Tibial nerve (tissue), 4 donors: ENCODE results near the gene APCDD1. TPM values are rescaled to one million over a fixed set of nuclear protein-coding genes. Genes with fewer than 3 reads are reported as not detected.

Experiments
- DNase-seq, 2 donors: peaks; one replicate each; pipeline ENCODE4 v3.0.0-alpha.2; 2019; ENCODE audit warnings: low spot score in 2 of 2
- H3K27ac ChIP-seq, 4 donors: fragments of 200-600 bp; sonication (generic) in 3 of 4; one replicate each; pipeline ENCODE4 v1.5.1; 2017 to 2019; ENCODE audit warnings: mild to moderate bottlenecking in 1 of 4
- H3K27me3 ChIP-seq, 2 donors: fragments of 200-600 bp; sonication (generic) in 1 of 2; one replicate each; pipeline versions ENCODE4 v1.5.1 to v1.6.0; 2017 to 2019
- H3K36me3 ChIP-seq, 3 donors: fragments of 200-600 bp; sonication (generic); one replicate each; pipeline ENCODE4 v1.5.1; 2018 to 2019
- H3K4me1 ChIP-seq, 4 donors: fragments of 200-600 bp; sonication (generic) in 3 of 4; one replicate each; pipeline ENCODE4 v1.5.1; 2017 to 2019
- H3K4me3 ChIP-seq, 4 donors: fragments of 200-600 bp; sonication (generic) in 3 of 4; one replicate each; pipeline ENCODE4 v1.5.1; 2017 to 2019; ENCODE audit warnings: mild to moderate bottlenecking in 1 of 4, moderate library complexity in 1 of 4
- H3K9me3 ChIP-seq, 4 donors: fragments of 200-600 bp; sonication (generic) in 3 of 4; one replicate each; pipeline ENCODE4 v1.5.1; 2017 to 2019
- EP300 ChIP-seq, 2 donors: sonication (generic); formaldehyde crosslinking; IDR thresholded peaks; one replicate each; pipeline ENCODE4 v1.6.1; 2017; ENCODE audit warnings: antibody characterized with exemption in 2 of 2, mild to moderate bottlenecking in 1 of 2
- POLR2A ChIP-seq, 2 donors: fragments of 450-650 bp; IDR thresholded peaks; one replicate each; pipeline ENCODE4 v1.6.1; 2017; ENCODE audit warnings: antibody characterized with exemption in 2 of 2, mild to moderate bottlenecking in 2 of 2, moderate library complexity in 2 of 2
- WGBS, 2 donors: methylation state at CpG; one replicate each; pipeline ENCODE4 v1.1.5; 2018; 5-methylcytosine and 5-hydroxymethylcytosine counted together
- total RNA-seq, 4 donors: library from RNA; depleted of rRNA; stranded (reverse); fragments of >200 nt; gene quantifications; one replicate each; pipeline ENCODE4 v1.1.0, GENCODE V29; 2016
- TF ChIP-seq, protein P1 (sequence below), 5 experiments: fragments of 200-600 bp in 3 of 5; fragments of 450-650 bp in 2 of 5; sonication (generic) in 3 of 5; IDR thresholded peaks; one replicate each; pipeline ENCODE4 v1.5.1; 2016 to 2019; ENCODE audit warnings: antibody characterized with exemption in 5 of 5, mild to moderate bottlenecking in 3 of 5, moderate library complexity in 2 of 5

APCDD1 gene
- total RNA-seq, 4 donors from 2014 or later: 46.2 to 154 (median 101) TPM

DNA sequence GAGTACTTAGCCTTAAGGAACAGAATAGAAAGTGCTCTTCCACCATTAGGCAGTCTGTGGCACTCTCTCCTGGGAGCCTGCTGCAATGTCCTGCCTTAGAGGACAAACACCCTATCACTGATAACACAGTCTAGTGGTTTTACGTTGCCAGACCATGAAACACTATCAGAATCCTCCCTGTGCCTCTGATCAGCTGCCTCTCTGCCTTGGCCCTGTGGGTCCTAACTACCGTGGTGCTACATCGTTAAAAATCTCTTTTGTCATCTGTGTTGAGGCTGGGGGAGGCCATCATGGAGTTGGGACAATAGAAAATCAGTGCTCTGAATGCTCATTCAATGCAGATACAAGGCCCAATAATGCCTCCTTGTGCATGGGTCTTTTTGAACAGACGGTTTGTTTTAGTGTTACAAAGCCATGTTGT lies 11.9 kb upstream of the APCDD1 start:
- no peak overlapping the region for H3K4me3 ChIP-seq
- no peaks in the 10 kb centered on the region for H3K9me3 ChIP-seq
- TF ChIP-seq POLR2A (IDR thresholded peaks at IDR 0.05) (no peak), EP300 (IDR thresholded peaks at IDR 0.05) (peak in 1 of 2 donors; percentile 49)
- TF ChIP-seq, protein P1, sequence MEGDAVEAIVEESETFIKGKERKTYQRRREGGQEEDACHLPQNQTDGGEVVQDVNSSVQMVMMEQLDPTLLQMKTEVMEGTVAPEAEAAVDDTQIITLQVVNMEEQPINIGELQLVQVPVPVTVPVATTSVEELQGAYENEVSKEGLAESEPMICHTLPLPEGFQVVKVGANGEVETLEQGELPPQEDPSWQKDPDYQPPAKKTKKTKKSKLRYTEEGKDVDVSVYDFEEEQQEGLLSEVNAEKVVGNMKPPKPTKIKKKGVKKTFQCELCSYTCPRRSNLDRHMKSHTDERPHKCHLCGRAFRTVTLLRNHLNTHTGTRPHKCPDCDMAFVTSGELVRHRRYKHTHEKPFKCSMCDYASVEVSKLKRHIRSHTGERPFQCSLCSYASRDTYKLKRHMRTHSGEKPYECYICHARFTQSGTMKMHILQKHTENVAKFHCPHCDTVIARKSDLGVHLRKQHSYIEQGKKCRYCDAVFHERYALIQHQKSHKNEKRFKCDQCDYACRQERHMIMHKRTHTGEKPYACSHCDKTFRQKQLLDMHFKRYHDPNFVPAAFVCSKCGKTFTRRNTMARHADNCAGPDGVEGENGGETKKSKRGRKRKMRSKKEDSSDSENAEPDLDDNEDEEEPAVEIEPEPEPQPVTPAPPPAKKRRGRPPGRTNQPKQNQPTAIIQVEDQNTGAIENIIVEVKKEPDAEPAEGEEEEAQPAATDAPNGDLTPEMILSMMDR (IDR thresholded peaks at IDR 0.05): peak in 4 of 5 experiments; percentile 8 to 42 (median 25)
- H3K27ac ChIP-seq: peak overlapping the region in 3 of 4 donors; percentile 38 to 80 (median 52)
- H3K36me3 ChIP-seq: no peaks in the 10 kb centered on the region
- H3K4me1 ChIP-seq: peaks cover 0 to 16% (median 5%) of the 10 kb centered on the region in 4 donors
- DNase-seq: no peak
- no peaks in the 10 kb centered on the region for H3K27me3 ChIP-seq
- 53 to 57% methylated on average over 4 of the region's 4 CpGs for WGBS, 2 donors

DNA sequence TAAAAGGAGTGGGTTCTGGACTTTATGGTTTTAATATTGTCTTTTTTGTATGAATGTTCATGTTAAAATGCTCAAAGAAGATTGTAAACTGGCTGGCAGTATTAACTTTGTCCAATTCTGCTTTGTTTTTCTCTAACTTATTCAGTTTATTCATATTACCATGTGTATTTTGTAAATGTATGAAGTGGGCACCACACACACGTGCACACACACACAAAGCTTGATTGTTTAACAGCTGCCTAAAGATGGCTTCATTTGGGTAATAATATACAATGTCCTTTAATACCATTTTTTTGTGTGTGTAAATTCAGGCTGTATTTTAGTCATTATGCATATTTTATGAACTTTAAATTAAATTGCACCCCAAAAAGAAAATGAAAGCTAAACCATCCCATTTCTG lies 11.4 kb upstream of the APCDD1 start:
- DNase-seq: no peak
- TF ChIP-seq, protein P1 (IDR thresholded peaks at IDR 0.05): no peak
- TF ChIP-seq EP300 (IDR thresholded peaks at IDR 0.05) (no peak), POLR2A (IDR thresholded peaks at IDR 0.05) (no peak)
- no peak overlapping the region for H3K4me3 ChIP-seq
- 50 to 54% methylated on average over 1 of the region's 1 CpG for WGBS, 2 donors
- peak overlapping the region in 3 of 4 donors; percentile 38 to 80 (median 52) for H3K27ac ChIP-seq
- no peaks in the 10 kb centered on the region for H3K9me3 ChIP-seq
- H3K27me3 ChIP-seq: no peaks in the 10 kb centered on the region
- no peaks in the 10 kb centered on the region for H3K36me3 ChIP-seq
- peaks cover 0 to 16% (median 5%) of the 10 kb centered on the region in 4 donors for H3K4me1 ChIP-seq

DNA sequence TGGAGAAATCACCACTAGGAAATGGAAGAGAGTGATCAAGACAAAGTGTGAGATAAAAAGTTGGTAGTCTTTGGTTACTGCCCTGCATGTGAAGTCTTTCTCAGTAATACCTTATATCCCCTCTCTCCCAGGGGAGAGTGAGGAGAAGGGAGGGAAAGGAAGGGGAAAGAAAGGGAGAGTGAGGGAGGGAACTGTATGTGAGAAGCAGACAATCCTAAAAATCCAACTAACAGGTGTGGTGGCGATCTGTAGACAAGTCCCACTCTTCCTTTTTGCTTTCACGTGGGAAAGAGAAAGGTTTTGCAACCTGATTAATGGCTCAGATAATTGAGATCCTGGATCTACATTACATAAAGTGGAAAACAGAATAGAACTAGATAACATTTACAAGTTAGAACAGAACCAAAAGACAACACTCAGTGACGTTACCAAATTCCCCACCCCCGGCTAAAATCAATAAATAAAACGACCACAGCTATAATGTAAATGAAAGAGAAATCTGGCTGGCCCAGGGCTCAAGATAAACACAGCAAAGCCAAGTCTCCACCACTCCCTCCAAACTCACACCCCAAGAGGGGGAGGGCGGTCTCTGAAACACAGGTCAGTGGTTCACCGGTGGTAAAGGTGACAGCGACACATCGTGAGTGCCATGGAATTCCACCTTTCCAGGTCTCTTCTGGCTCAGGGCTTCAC lies 10.0 kb upstream of the APCDD1 start:
- H3K27ac ChIP-seq: peak overlapping the region in 1 of 4 donors; percentile 80
- peaks cover 0 to 16% (median 5%) of the 10 kb centered on the region in 4 donors for H3K4me1 ChIP-seq
- H3K36me3 ChIP-seq: no peaks in the 10 kb centered on the region
- WGBS, 2 donors: 56 to 59% methylated on average over 9 of the region's 9 CpGs
- no peaks in the 10 kb centered on the region for H3K27me3 ChIP-seq
- TF ChIP-seq, protein P1 (IDR thresholded peaks at IDR 0.05): no peak
- TF ChIP-seq POLR2A (IDR thresholded peaks at IDR 0.05) (no peak), EP300 (IDR thresholded peaks at IDR 0.05) (no peak)
- no peak for DNase-seq
- no peak overlapping the region for H3K4me3 ChIP-seq
- no peaks in the 10 kb centered on the region for H3K9me3 ChIP-seq

DNA sequence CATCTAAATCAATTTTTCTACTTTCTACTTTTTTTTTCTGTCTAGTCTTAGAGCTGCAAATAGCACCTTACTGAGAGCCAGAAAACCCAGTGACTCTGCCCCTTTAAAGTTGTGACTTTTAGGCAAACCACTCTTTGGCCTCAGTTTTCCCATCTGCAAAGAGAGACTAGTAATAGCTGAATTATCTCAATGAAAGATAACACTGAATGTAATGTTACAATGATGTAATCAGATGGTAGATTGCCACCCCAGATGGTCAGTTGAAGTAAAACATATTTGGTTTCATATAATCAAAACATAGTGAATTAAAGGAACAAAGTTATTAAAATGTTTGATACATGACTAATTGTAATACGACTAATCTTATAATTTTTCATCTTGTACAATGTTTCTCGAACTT lies 5.0 kb upstream of the APCDD1 start:
- H3K4me1 ChIP-seq: peaks cover 0 to 20% (median 3%) of the 10 kb centered on the region in 4 donors
- 73 to 77% methylated on average over 2 of the region's 2 CpGs for WGBS, 2 donors
- no peaks in the 10 kb centered on the region for H3K27me3 ChIP-seq
- no peak overlapping the region for H3K4me3 ChIP-seq
- no peaks in the 10 kb centered on the region for H3K9me3 ChIP-seq
- DNase-seq: no peak
- H3K27ac ChIP-seq: no peak overlapping the region
- no peaks in the 10 kb centered on the region for H3K36me3 ChIP-seq
- no peak for TF ChIP-seq POLR2A (IDR thresholded peaks at IDR 0.05)
- TF ChIP-seq EP300 (IDR thresholded peaks at IDR 0.05): no peak
- TF ChIP-seq, protein P1 (IDR thresholded peaks at IDR 0.05): no peak

DNA sequence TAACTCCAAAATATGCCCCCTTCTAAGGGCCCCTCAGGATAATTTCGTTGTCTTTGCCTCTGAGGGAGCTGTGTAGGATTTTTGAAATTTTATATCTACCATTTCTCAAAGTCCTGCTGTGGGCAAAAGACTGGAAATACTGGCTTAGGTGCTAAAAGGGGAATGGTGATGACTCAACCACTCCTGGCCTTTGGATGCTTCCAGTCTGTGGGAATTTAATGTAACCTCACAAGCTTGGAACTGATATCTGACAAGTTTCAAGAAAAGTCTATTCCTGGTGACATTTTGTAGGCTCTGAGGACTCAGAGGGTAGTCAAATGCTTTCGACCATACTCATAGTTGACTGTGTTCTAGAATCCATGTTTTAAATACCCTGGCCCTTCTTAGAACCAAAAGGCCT lies 3.4 kb upstream of the APCDD1 start:
- Histone ChIP-seq H3K9me3 (no peaks in the 10 kb centered on the region), H3K27ac (peak overlapping the region in 1 of 4 donors; percentile 57), H3K27me3 (no peaks in the 10 kb centered on the region), H3K4me1 (peaks cover 0 to 25% (median 6%) of the 10 kb centered on the region in 4 donors), H3K36me3 (no peaks in the 10 kb centered on the region), H3K4me3 (no peak overlapping the region)
- DNase-seq: no peak
- TF ChIP-seq EP300 (IDR thresholded peaks at IDR 0.05) (no peak), POLR2A (IDR thresholded peaks at IDR 0.05) (no peak)
- TF ChIP-seq, protein P1 (IDR thresholded peaks at IDR 0.05): no peak
- 85% methylated on average over 2 of the region's 2 CpGs for WGBS, 2 donors
